Left lung (tissue), 10 donors: ENCODE results near the gene ZNF212. TPM values are rescaled to one million over a fixed set of nuclear protein-coding genes. Genes with fewer than 3 reads are reported as not detected.

Experiments
- ATAC-seq: fragments of 200-7000 bp; cut with Tn5 transposase; one replicate; pipeline ENCODE4 v1.9.1; 2020; ENCODE audit warnings: moderate library complexity
- DNase-seq, 4 donors: peaks; one replicate each; pipeline ENCODE4 v3.0.0-alpha.2; 2013 to 2020
- H3K27ac ChIP-seq, 2 donors: fragments of 200-600 bp; sonication (generic) in 1 of 2; one replicate each; pipeline versions ENCODE4 v1.5.0 to v1.8.0; 2020 to 2021
- H3K27me3 ChIP-seq, 2 donors: fragments of 200-600 bp; sonication (generic) in 1 of 2; one replicate each; pipeline versions ENCODE4 v1.5.0 to v1.8.0; 2020 to 2021
- H3K36me3 ChIP-seq, 2 donors: fragments of 200-600 bp; sonication (generic) in 1 of 2; one replicate each; pipeline versions ENCODE4 v1.5.0 to v1.8.0; 2020 to 2021
- H3K4me1 ChIP-seq, 2 donors: fragments of 200-600 bp; one replicate each; pipeline ENCODE4 v1.8.0; 2021
- H3K4me3 ChIP-seq, 2 donors: fragments of 200-600 bp; sonication (generic) in 1 of 2; one replicate each; pipeline versions ENCODE4 v1.5.0 to v1.8.0; 2020 to 2021; ENCODE audit warnings: mild to moderate bottlenecking in 1 of 2
- H3K9me3 ChIP-seq, 2 donors: fragments of 200-600 bp; sonication (generic) in 1 of 2; one replicate each; pipeline versions ENCODE4 v1.5.0 to v1.8.0; 2020 to 2021
- CTCF ChIP-seq, 2 donors: fragments of 200-600 bp; sonication (generic) in 1 of 2; IDR thresholded peaks; one replicate each; pipeline versions ENCODE4 v1.5.0 to v1.8.0; 2021; ENCODE audit warnings: antibody characterized with exemption in 2 of 2
- intact Hi-C, 2 donors: fragments of 100-400 bp; cut with DNase I; formaldehyde crosslinking; loops; one replicate each; pipeline versions ENCODE4 v1.11.2 to v1.14.2; 2022
- polyA plus RNA-seq, 6 donors: library from polyadenylated mRNA; unstranded; fragments of 120-200 nt; gene quantifications; one replicate each; pipeline ENCODE4 v1.2.1, GENCODE V29; 2013; ENCODE audit not compliant: insufficient read length in 6 of 6
- total RNA-seq, 2 donors: library from RNA; stranded (reverse); fragmentation: NEBNext Ultra II Directional; extraction: Animal tissue kit (Norgen Biotek cat#: 25700); gene quantifications; one replicate each; pipeline ENCODE4 v1.2.1, GENCODE V29; 2021
- donor health status: DM: no; HTN: yes; CAD: no.
- donor health status: DM: no; HTN: no; CAD: no.

ZNF212 gene
- total and polyA plus RNA-seq, 8 donors = 7.4 to 18.1 (median 16.0) TPM

- intact Hi-C loops = no loop called here
- TF ChIP-seq CTCF (IDR thresholded peaks at IDR 0.05) = no peak
- H3K4me1 ChIP-seq = no peaks in the 10 kb centered on the region
Measured at GRCh38 chr7:149302222-149302621, 62.8 kb downstream of the ZNF212 start.

GRCh38 chr7:149302865-149303264, 63.4 kb downstream of the ZNF212 start:
- Histone ChIP-seq H3K9me3 (no peaks in the 10 kb centered on the region), H3K4me1 (no peaks in the 10 kb centered on the region), H3K27me3 (no peaks in the 10 kb centered on the region), H3K36me3 (no peaks in the 10 kb centered on the region), H3K27ac (no peak overlapping the region), H3K4me3 (no peak overlapping the region)
- DNase-seq (no peak), ATAC-seq (no peak)
- intact Hi-C loops = no loop called here
- no peak for TF ChIP-seq CTCF (IDR thresholded peaks at IDR 0.05)

More at GRCh38 chr7:149302222-149302621, 62.8 kb downstream of the ZNF212 start:
- DNase-seq (no peak), ATAC-seq (no peak)
- no peaks in the 10 kb centered on the region for H3K36me3 ChIP-seq
- H3K27ac ChIP-seq = no peak overlapping the region
- H3K27me3 ChIP-seq = no peaks in the 10 kb centered on the region
- no peak overlapping the region for H3K4me3 ChIP-seq
- no peaks in the 10 kb centered on the region for H3K9me3 ChIP-seq

GRCh38 chr7:149304006-149304405, 64.6 kb downstream of the ZNF212 start:
- TF ChIP-seq CTCF (IDR thresholded peaks at IDR 0.05) = no peak
- ATAC-seq (no peak), DNase-seq (no peak)
- intact Hi-C loops = no loop called here
- Histone ChIP-seq H3K4me3 (no peak overlapping the region), H3K27me3 (no peaks in the 10 kb centered on the region), H3K4me1 (no peaks in the 10 kb centered on the region), H3K27ac (no peak overlapping the region), H3K36me3 (no peaks in the 10 kb centered on the region), H3K9me3 (no peaks in the 10 kb centered on the region)

Other genes with a start within 250 kb of the ZNF212 start
- 100 to 1,000 TPM; 204 to 239 TPM for gene PDIA4, start 211.1 kb upstream of the ZNF212 start, total RNA-seq
- 100 to 1,000 TPM; 136 to 176 (median 168) TPM for gene PDIA4, start 211.1 kb upstream of the ZNF212 start, polyA plus RNA-seq
- 1 to 10 TPM; 5.2 to 6.9 TPM for gene ZNF786, start 148.9 kb upstream of the ZNF212 start, total RNA-seq
- 1 to 10 TPM; 6.4 to 8.7 (median 7.1) TPM for gene ZNF786, start 148.9 kb upstream of the ZNF212 start, polyA plus RNA-seq
- gene ZNF425, start 113.3 kb upstream of the ZNF212 start, total RNA-seq = 1 to 10 TPM; 1.3 to 1.5 TPM
- 1 to 10 TPM; 4.0 to 5.4 (median 4.6) TPM for gene ZNF425, start 113.3 kb upstream of the ZNF212 start, polyA plus RNA-seq
- 10 to 100 TPM; 11.2 to 13.7 TPM for gene ZNF398, start 92.2 kb upstream of the ZNF212 start, total RNA-seq
- 10 to 100 TPM; 11.6 to 15.6 (median 13.1) TPM for gene ZNF398, start 92.2 kb upstream of the ZNF212 start, polyA plus RNA-seq
- 10 to 100 TPM; 20.1 to 20.3 TPM for gene ZNF282, start 44.1 kb upstream of the ZNF212 start, total RNA-seq
- 10 to 100 TPM; 23.6 to 26.0 (median 24.4) TPM for gene ZNF282, start 44.1 kb upstream of the ZNF212 start, polyA plus RNA-seq
- 10 to 100 TPM; 11.5 to 12.0 TPM for gene ZNF783, start 22.5 kb downstream of the ZNF212 start, total RNA-seq
- 10 to 100 TPM; 12.5 to 21.9 (median 18.1) TPM for gene ZNF783, start 22.5 kb downstream of the ZNF212 start, polyA plus RNA-seq
- 1 to 10 TPM; 9.3 to 9.5 TPM for gene ZNF777, start 221.4 kb downstream of the ZNF212 start, total RNA-seq
- 10 to 100 TPM; 11.3 to 14.0 (median 12.9) TPM for gene ZNF777, start 221.4 kb downstream of the ZNF212 start, polyA plus RNA-seq